Measurements from ENCODE around the gene SLC38A8. TPM values are rescaled to one million over a fixed set of nuclear protein-coding genes. Genes with fewer than 3 reads are reported as not detected.

The SLC38A8 gene
- total RNA-seq, 4 donors from 2014 or later, result not detected

DNA sequence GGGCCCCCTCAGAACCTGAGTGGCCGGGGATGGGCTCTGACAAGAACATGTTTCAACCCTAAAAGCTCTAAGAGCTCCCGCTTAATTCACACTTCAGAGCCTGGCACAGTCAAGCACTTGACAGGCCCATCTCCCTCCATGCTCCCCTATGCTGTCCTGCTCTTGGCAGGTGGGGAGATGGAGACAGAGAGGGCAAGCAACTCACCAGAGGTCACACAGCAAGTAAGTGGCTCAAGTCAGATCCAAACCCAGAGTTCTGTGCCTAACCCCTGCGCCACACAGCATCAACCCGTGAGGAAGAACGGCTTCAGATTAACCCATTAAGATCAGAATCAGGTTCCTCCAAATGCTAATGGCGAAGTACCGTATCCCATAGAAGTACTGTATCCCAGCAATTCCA, 38.2 kb downstream of the SLC38A8 start:
- TF ChIP-seq POLR2AphosphoS5 (IDR thresholded peaks at IDR 0.05), result no peak
- TF ChIP-seq POLR2A (IDR thresholded peaks at IDR 0.05), result no peak
- TF ChIP-seq CTCF (IDR thresholded peaks at IDR 0.05), result no peak
- TF ChIP-seq EP300 (IDR thresholded peaks at IDR 0.05), result no peak
- WGBS, 2 donors (ENCODE audit: low coverage in 1 of 2), result 70 to 92% methylated on average over 2 to 3 of the region's 7 CpGs
- ATAC-seq, result no peak
- H3K27ac ChIP-seq, result no peak overlapping the region
- H3K4me1 ChIP-seq, result no peaks in the 10 kb centered on the region
- no peak overlapping the region for H3K4me3 ChIP-seq
- peaks cover 24% of the 10 kb centered on the region for H3K27me3 ChIP-seq
- H3K36me3 ChIP-seq, result no peaks in the 10 kb centered on the region
- no peaks in the 10 kb centered on the region for H3K9me3 ChIP-seq

DNA sequence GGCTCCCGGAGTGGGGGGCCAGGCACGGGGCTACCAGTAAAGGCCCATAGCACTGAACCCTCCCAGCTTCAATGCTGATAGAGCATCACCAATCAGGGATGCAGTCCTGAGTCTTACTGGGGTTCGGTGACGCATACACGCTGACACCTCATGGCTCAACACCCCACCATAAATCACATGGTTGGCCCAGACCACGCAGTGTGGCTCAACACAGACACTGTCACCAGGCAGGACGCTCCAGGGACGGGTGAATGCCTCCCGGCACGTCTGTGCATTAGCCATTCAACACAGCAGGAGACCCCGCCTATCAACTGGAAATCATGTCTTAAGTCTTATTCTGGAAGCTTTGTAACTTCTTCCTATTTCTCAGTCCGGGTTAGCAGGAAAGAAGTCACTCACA, 39.6 kb downstream of the SLC38A8 start:
- no peaks in the 10 kb centered on the region for H3K36me3 ChIP-seq
- no peak overlapping the region for H3K4me3 ChIP-seq
- no peak overlapping the region for H3K27ac ChIP-seq
- peaks cover 24% of the 10 kb centered on the region for H3K27me3 ChIP-seq
- H3K9me3 ChIP-seq, result no peaks in the 10 kb centered on the region
- WGBS, 2 donors (ENCODE audit: low coverage in 1 of 2), result 65 to 86% methylated on average over 4 to 5 of the region's 12 CpGs
- H3K4me1 ChIP-seq, result no peaks in the 10 kb centered on the region
- no peak for TF ChIP-seq POLR2A (IDR thresholded peaks at IDR 0.05)
- no peak for TF ChIP-seq CTCF (IDR thresholded peaks at IDR 0.05)
- no peak for TF ChIP-seq EP300 (IDR thresholded peaks at IDR 0.05)
- no peak for TF ChIP-seq POLR2AphosphoS5 (IDR thresholded peaks at IDR 0.05)
- ATAC-seq, result no peak

DNA sequence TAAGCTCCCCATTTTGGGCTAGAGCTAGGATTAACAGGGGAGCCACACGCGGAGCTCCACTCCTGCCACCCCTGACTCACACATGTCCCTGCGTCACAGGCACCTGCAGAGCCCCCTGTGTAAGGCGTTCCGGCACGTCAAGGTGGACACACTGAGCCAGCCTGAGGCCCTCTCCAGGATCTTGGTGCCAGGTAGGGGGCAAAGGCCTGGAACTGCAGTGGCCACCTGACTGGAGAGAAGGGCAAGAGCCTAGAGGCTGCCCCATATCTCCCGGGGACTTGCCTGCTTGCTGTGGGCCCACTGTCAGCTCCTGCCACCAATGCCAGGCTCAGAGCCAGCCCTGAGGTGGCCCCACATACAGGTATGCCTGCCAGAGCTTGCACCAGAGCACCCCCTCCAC, 40.9 kb downstream of the SLC38A8 start:
- WGBS, 2 donors (ENCODE audit: low coverage in 1 of 2), result 100% methylated on average over 2 of the region's 7 CpGs; no CpG with 5 or more reads in 1 of the 2 donors
- Histone ChIP-seq H3K27me3 (peaks cover 22% of the 10 kb centered on the region), H3K4me1 (no peaks in the 10 kb centered on the region)

GRCh38 chr16:84000989-84001642, 41.5 kb downstream of the SLC38A8 start:
- no peak for ATAC-seq

More for the DNA sequence above, 40.9 kb downstream of the SLC38A8 start:
- H3K27ac ChIP-seq, result no peak overlapping the region
- TF ChIP-seq EP300 (IDR thresholded peaks at IDR 0.05), result no peak
- no peak for TF ChIP-seq CTCF (IDR thresholded peaks at IDR 0.05)
- no peak for TF ChIP-seq POLR2AphosphoS5 (IDR thresholded peaks at IDR 0.05)
- no peak for TF ChIP-seq POLR2A (IDR thresholded peaks at IDR 0.05)
- no peak overlapping the region for H3K4me3 ChIP-seq
- no peak for ATAC-seq
- H3K9me3 ChIP-seq, result no peaks in the 10 kb centered on the region
- H3K36me3 ChIP-seq, result no peaks in the 10 kb centered on the region

More at GRCh38 chr16:84000989-84001642, 41.5 kb downstream of the SLC38A8 start:
- 83% methylated on average over 1 of the region's 13 CpGs; no CpG with 5 or more reads in 1 of the 2 donors for WGBS, 2 donors (ENCODE audit: low coverage in 1 of 2)
- peaks cover 0 to under 1% (median 0%) of the 10 kb centered on the region in 3 donors for H3K4me1 ChIP-seq
- no peaks in the 10 kb centered on the region for H3K9me3 ChIP-seq
- no peak overlapping the region for H3K4me3 ChIP-seq
- H3K27ac ChIP-seq, result no peak overlapping the region
- no peak for TF ChIP-seq POLR2AphosphoS5 (IDR thresholded peaks at IDR 0.05)
- TF ChIP-seq CTCF (IDR thresholded peaks at IDR 0.05), result no peak
- no peak for TF ChIP-seq EP300 (IDR thresholded peaks at IDR 0.05)
- TF ChIP-seq POLR2A (IDR thresholded peaks at IDR 0.05), result no peak
- H3K36me3 ChIP-seq, result no peaks in the 10 kb centered on the region
- H3K27me3 ChIP-seq, result peaks cover 22% of the 10 kb centered on the region
